NCI-H345 treated with DMSO at 0.1 percent for 48 hours (cell line): Measurements from ENCODE around the gene CACNA1C.

Experiments
- DNase-seq: peaks from one replicate; lab custom pipeline; 2025; ENCODE audit not compliant: unreplicated experiment; lab: John Stamatoyannopoulos, UW

CACNA1C gene

GRCh38 chr12:2562400-2562799, 509.6 kb downstream of the CACNA1C start:
- no peak for DNase-seq

GRCh38 chr12:2563709-2564108, 510.9 kb downstream of the CACNA1C start:
- DNase-seq, result no peak

GRCh38 chr12:2566161-2566560, 513.4 kb downstream of the CACNA1C start:
- no peak for DNase-seq

- DNase-seq, result no peak
These were observed 514.9 kb downstream of the CACNA1C start for GRCh38 chr12:2567711-2568110.

GRCh38 chr12:2570562-2570961, 517.8 kb downstream of the CACNA1C start:
- no peak for DNase-seq

- peak; percentile 14 for DNase-seq
These were observed 521.7 kb downstream of the CACNA1C start for GRCh38 chr12:2574355-2574935.

GRCh38 chr12:2575245-2575644, 522.5 kb downstream of the CACNA1C start:
- DNase-seq, result peak; percentile 85

GRCh38 chr12:2578211-2578610, 525.4 kb downstream of the CACNA1C start:
- DNase-seq, result no peak

- no peak for DNase-seq
These were observed 526.0 kb downstream of the CACNA1C start for GRCh38 chr12:2578772-2579171.

GRCh38 chr12:2580821-2581220, 528.0 kb downstream of the CACNA1C start:
- no peak for DNase-seq

- no peak for DNase-seq
These were observed 528.7 kb downstream of the CACNA1C start for GRCh38 chr12:2581293-2582045.

GRCh38 chr12:2582631-2583030, 529.8 kb downstream of the CACNA1C start:
- DNase-seq, result no peak

- no peak for DNase-seq
These were observed 530.3 kb downstream of the CACNA1C start for GRCh38 chr12:2583091-2583497.

GRCh38 chr12:2583642-2584401, 531.0 kb downstream of the CACNA1C start:
- peak; percentile 8 for DNase-seq

GRCh38 chr12:2586156-2587038, 533.6 kb downstream of the CACNA1C start:
- no peak for DNase-seq

GRCh38 chr12:2588345-2588744, 535.6 kb downstream of the CACNA1C start:
- DNase-seq, result no peak

GRCh38 chr12:2589381-2589780, 536.6 kb downstream of the CACNA1C start:
- no peak for DNase-seq

- DNase-seq, result no peak
These were observed 540.3 kb downstream of the CACNA1C start for GRCh38 chr12:2593045-2593444.

GRCh38 chr12:2596441-2596840, 543.7 kb downstream of the CACNA1C start:
- no peak for DNase-seq

GRCh38 chr12:2605301-2605700, 552.5 kb downstream of the CACNA1C start:
- DNase-seq, result no peak
